MCF 10A (cell line): ENCODE results near the gene FBLN1. TPM values are rescaled to one million over a fixed set of nuclear protein-coding genes. Genes with fewer than 3 reads are reported as not detected.

Experiments used
- BruUV-seq: library from RNA; stranded (reverse); fragments of 400-500 nt; replicated peaks from 2 replicates; lab custom pipeline; 2021; lab: Mats Ljungman, UMichigan
- CTCF ChIA-PET: fragments of 300-600 bp; sonication (Branson Sonifier 250); formaldehyde crosslinking; extraction: SDS; loops from one replicate; lab custom pipeline; 2021; ENCODE audit warnings: antibody characterized with exemption, inconsistent platforms; lab: Yijun Ruan, JAX
- POLR2A ChIA-PET: fragments of 300-600, 350-650 bp; sonication (Branson Sonifier 250); formaldehyde crosslinking; extraction: SDS; loops from one replicate; lab custom pipeline; 2020; ENCODE audit warnings: antibody characterized with exemption, inconsistent platforms; lab: Yijun Ruan, JAX
- DNase-seq: peaks from one replicate; pipeline ENCODE4 v3.0.0-alpha.2; 2018; ENCODE audit not compliant: unreplicated experiment
- H3K27ac Mint-ChIP-seq: one replicate; pipeline ENCODE4 v1.8.0; 2022; ENCODE audit warnings: mild to moderate bottlenecking, low read depth, mixed read lengths; ENCODE audit not compliant: unreplicated experiment
- H3K27me3 Mint-ChIP-seq: one replicate; pipeline ENCODE4 v1.8.0; 2022; ENCODE audit warnings: mixed read lengths; ENCODE audit not compliant: insufficient read depth, unreplicated experiment
- H3K36me3 Mint-ChIP-seq: one replicate; pipeline ENCODE4 v1.8.0; 2022; ENCODE audit warnings: mild to moderate bottlenecking, moderate library complexity, mixed read lengths; ENCODE audit not compliant: insufficient read depth, unreplicated experiment
- H3K4me1 Mint-ChIP-seq: one replicate; pipeline ENCODE4 v1.8.0; 2022; ENCODE audit warnings: mixed read lengths; ENCODE audit not compliant: insufficient read depth, unreplicated experiment
- H3K4me3 Mint-ChIP-seq: one replicate; pipeline ENCODE4 v1.8.0; 2022; ENCODE audit warnings: mild to moderate bottlenecking, moderate library complexity, mixed read lengths; ENCODE audit not compliant: unreplicated experiment
- H3K9me3 Mint-ChIP-seq: one replicate; pipeline ENCODE4 v1.8.0; 2022; ENCODE audit warnings: mixed read lengths; ENCODE audit not compliant: unreplicated experiment
- intact Hi-C: fragments of 100-400 bp; cut with micrococcal nuclease; formaldehyde crosslinking; loops from 2 replicates; pipeline ENCODE4 v1.14.1; 2022
- total RNA-seq: library from RNA; stranded (reverse); gene quantifications from 2 replicates; pipeline ENCODE4 v1.2.3, GENCODE V29; 2022
- TF ChIP-seq, protein P1 (sequence below): fragments of 200-600 bp; IDR thresholded peaks from one replicate; pipeline ENCODE4 v1.8.0; 2022; ENCODE audit warnings: antibody characterized with exemption, mild to moderate bottlenecking; ENCODE audit not compliant: unreplicated experiment

FBLN1 gene
- total RNA-seq, 1 experiment from 2014 or later = 110 TPM

DNA sequence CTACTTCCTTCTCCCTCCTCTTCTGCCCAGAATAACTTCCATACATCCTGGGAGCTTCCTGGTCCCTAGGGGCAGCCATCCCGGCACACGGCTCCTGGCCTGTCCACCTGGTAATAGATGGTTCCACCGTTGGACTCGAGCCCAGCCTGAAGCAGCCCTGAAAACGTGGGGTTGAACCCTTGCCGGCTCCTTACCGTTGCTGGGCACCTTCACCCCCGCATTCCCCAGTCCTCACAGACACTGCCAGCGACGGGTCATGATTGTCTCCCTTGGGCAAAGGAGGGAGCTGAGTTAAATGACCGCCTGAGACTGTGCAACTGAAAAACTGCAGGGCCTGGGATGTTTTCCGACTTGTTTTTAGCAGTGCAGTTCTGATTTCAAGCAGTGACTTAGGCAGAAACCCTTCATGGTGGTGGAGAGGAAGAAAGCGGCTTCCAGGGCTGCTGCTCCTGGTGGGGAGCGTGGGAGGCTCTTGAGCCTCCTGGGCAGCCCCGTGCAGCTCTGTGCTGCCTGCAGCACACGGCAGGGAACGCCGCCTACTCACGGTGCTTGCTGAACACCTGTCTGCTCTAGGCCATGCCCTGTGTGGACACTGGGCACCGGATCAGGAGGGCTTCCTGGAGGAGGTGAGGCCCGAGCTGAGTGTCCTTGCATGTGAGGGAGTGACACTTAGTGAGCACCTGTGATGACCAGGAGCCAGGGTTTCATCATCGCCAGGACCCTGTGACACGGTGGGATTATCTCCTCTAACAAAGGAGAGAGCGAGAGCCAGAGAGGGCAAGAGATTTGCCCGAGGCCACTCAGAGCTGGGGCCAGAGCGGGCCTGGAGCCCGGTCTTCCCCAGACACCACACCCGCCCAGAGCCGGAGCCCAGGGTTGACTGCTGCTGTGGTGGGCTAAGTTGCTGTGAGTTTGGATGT is 77.4 kb downstream of the FBLN1 start:
- intact Hi-C loops = loop anchor here (2.0 to 10.0 kb wide), 2 partner anchors 65 to 135 kb away; no protein-coding TSS in a partner anchor
- Mint-ChIP-seq H3K36me3 (no peaks in the 10 kb centered on the region), H3K4me1 (no peaks in the 10 kb centered on the region), H3K9me3 (no peaks in the 10 kb centered on the region), H3K4me3 (no peak overlapping the region), H3K27ac (no peak overlapping the region), H3K27me3 (no peaks in the 10 kb centered on the region)
- ChIA-PET POLR2A (no interaction called here), CTCF (interaction anchor here (0.6 to 0.7 kb wide), 2 partner anchors 40 to 72 kb away, joined by 3 to 4 read pairs; no protein-coding TSS in a partner anchor)
- TF ChIP-seq, protein P1, sequence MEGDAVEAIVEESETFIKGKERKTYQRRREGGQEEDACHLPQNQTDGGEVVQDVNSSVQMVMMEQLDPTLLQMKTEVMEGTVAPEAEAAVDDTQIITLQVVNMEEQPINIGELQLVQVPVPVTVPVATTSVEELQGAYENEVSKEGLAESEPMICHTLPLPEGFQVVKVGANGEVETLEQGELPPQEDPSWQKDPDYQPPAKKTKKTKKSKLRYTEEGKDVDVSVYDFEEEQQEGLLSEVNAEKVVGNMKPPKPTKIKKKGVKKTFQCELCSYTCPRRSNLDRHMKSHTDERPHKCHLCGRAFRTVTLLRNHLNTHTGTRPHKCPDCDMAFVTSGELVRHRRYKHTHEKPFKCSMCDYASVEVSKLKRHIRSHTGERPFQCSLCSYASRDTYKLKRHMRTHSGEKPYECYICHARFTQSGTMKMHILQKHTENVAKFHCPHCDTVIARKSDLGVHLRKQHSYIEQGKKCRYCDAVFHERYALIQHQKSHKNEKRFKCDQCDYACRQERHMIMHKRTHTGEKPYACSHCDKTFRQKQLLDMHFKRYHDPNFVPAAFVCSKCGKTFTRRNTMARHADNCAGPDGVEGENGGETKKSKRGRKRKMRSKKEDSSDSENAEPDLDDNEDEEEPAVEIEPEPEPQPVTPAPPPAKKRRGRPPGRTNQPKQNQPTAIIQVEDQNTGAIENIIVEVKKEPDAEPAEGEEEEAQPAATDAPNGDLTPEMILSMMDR = no peak
- no TSS peak for BruUV-seq
- DNase-seq = no peak

DNA sequence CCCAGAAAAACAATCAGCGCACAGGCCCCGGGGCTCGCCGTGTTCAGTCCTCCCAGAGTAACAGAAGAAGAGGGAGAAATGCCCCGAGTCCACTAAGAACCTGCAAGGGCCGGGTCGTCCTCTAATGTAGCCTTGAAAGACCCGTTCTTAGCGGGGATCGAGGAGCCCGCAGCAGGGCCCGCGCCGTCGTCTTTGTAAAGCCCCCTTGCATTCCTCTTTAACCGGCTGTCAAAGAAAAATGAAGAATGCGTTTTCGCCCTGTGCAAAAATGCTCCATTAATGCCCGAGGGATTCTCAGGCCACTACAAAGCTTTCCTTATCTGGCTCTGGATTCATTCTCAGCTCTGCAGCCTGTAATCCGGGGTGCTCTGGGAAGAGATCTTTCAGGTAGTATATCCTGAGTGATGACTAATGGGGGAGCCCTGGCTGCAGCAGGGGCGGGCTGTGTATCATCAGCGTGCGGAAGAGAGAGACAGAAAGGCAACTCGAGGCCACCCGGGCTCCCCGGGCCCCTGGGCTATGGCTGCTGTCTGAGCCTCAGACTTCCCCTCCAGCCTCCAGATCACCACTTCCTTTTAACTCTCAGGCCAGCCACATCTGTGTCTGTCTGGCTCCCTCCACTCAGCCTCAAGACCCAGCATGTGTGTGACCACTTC is 78.2 kb downstream of the FBLN1 start:
- no TSS peak for BruUV-seq
- H3K27me3 Mint-ChIP-seq = no peaks in the 10 kb centered on the region
- POLR2A ChIA-PET = no interaction called here
- no peak overlapping the region for H3K4me3 Mint-ChIP-seq
- H3K4me1 Mint-ChIP-seq = no peaks in the 10 kb centered on the region
- intact Hi-C loops = no loop called here
- CTCF ChIA-PET = no interaction called here
- no peaks in the 10 kb centered on the region for H3K9me3 Mint-ChIP-seq
- no peak overlapping the region for H3K27ac Mint-ChIP-seq
- TF ChIP-seq, protein P1 = no peak
- no peak for DNase-seq
- H3K36me3 Mint-ChIP-seq = no peaks in the 10 kb centered on the region

DNA sequence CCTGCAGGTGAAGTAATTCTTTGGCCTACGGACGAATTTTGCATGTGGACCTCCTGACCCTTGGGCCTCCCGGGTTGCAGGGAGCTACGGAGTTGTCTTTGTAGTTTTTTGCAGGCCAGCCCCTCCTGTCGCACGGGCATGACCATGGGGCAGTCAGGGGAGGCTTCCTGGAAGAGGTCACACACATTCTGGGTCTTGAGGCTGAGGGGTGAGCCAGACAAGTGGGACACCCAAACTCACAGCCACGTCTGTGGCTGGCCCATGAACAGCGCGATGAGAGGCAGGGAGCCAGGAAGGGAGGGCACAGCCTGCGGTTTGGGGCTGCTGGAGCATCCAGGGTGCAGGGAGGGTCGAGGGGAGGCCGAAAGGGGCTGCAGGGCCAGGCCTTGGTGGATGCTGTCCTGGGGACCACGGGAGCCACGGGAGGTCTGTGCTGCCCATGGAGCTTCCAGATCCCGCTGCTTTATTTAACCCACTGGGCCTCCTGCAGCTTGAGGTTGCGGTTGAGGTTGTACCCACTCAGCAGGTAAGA is 78.9 kb downstream of the FBLN1 start:
- Mint-ChIP-seq H3K27me3 (no peaks in the 10 kb centered on the region), H3K9me3 (no peaks in the 10 kb centered on the region), H3K36me3 (no peaks in the 10 kb centered on the region), H3K4me1 (no peaks in the 10 kb centered on the region), H3K4me3 (no peak overlapping the region), H3K27ac (no peak overlapping the region)
- DNase-seq = no peak
- BruUV-seq = no TSS peak
- CTCF ChIA-PET = no interaction called here
- TF ChIP-seq, protein P1 = no peak
- intact Hi-C loops = no loop called here
- POLR2A ChIA-PET = no interaction called here
